Right atrium auricular region (tissue), 2 donors: ENCODE measurements around the gene CD83. TPM values are rescaled to one million over a fixed set of nuclear protein-coding genes. Genes with fewer than 3 reads are reported as not detected.

Experiments used
- DNase-seq: peaks from one replicate; pipeline ENCODE4 v3.0.0-alpha.2; 2019; ENCODE audit warnings: low spot score
- H3K27ac ChIP-seq, 2 donors: fragments of 200-600 bp; sonication (generic); 1 replicate in 1 of 2; 2 replicates in 1 of 2; pipeline ENCODE4 v1.5.1; 2016 to 2019
- H3K27me3 ChIP-seq, 2 donors: fragments of 200-600 bp; sonication (generic); one replicate each; pipeline versions ENCODE4 v1.5.1 to v1.6.0; 2017 to 2019
- H3K36me3 ChIP-seq: fragments of 200-600 bp; sonication (generic); one replicate; pipeline ENCODE4 v1.5.1; 2016
- H3K4me1 ChIP-seq, 2 donors: fragments of 200-600 bp; sonication (generic); one replicate each; pipeline versions ENCODE4 v1.5.1 to v1.6.0; 2017 to 2019
- H3K4me3 ChIP-seq, 2 donors: fragments of 200-600 bp; sonication (generic); 1 replicate in 1 of 2; 2 replicates in 1 of 2; pipeline ENCODE4 v1.5.1; 2017 to 2019; ENCODE audit warnings: mild to moderate bottlenecking in 1 of 2, moderate library complexity in 1 of 2
- H3K9me3 ChIP-seq, 2 donors: fragments of 200-600 bp; sonication (generic); one replicate each; pipeline ENCODE4 v1.5.1; 2019
- total RNA-seq, 2 donors: library from RNA; depleted of rRNA; stranded (reverse); fragments of >200 nt; gene quantifications; one replicate each; pipeline ENCODE4 v1.1.0, GENCODE V29; 2016
- TF ChIP-seq, protein P1 (sequence below), 2 donors: fragments of 200-600 bp; sonication (generic); IDR thresholded peaks; one replicate each; pipeline ENCODE4 v1.5.1; 2019; ENCODE audit warnings: antibody characterized with exemption in 2 of 2

Gene CD83
- total RNA-seq, 2 donors from 2014 or later, result 1.7 to 2.1 TPM

GRCh38 chr6:14086701-14087100 is 30.9 kb upstream of the CD83 start:
- no peaks in the 10 kb centered on the region for H3K4me1 ChIP-seq
- H3K36me3 ChIP-seq, result no peaks in the 10 kb centered on the region
- H3K4me3 ChIP-seq, result no peak overlapping the region
- H3K27me3 ChIP-seq, result no peaks in the 10 kb centered on the region
- H3K9me3 ChIP-seq, result no peaks in the 10 kb centered on the region
- TF ChIP-seq, protein P1, sequence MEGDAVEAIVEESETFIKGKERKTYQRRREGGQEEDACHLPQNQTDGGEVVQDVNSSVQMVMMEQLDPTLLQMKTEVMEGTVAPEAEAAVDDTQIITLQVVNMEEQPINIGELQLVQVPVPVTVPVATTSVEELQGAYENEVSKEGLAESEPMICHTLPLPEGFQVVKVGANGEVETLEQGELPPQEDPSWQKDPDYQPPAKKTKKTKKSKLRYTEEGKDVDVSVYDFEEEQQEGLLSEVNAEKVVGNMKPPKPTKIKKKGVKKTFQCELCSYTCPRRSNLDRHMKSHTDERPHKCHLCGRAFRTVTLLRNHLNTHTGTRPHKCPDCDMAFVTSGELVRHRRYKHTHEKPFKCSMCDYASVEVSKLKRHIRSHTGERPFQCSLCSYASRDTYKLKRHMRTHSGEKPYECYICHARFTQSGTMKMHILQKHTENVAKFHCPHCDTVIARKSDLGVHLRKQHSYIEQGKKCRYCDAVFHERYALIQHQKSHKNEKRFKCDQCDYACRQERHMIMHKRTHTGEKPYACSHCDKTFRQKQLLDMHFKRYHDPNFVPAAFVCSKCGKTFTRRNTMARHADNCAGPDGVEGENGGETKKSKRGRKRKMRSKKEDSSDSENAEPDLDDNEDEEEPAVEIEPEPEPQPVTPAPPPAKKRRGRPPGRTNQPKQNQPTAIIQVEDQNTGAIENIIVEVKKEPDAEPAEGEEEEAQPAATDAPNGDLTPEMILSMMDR (IDR thresholded peaks at IDR 0.05), result no peak
- H3K27ac ChIP-seq, result no peak overlapping the region
- DNase-seq, result no peak

GRCh38 chr6:14088600-14089192 is 28.9 kb upstream of the CD83 start:
- H3K36me3 ChIP-seq, result no peaks in the 10 kb centered on the region
- no peak for DNase-seq
- no peaks in the 10 kb centered on the region for H3K9me3 ChIP-seq
- H3K27ac ChIP-seq, result no peak overlapping the region
- TF ChIP-seq, protein P1 (IDR thresholded peaks at IDR 0.05), result no peak
- no peaks in the 10 kb centered on the region for H3K4me1 ChIP-seq
- no peaks in the 10 kb centered on the region for H3K27me3 ChIP-seq
- no peak overlapping the region for H3K4me3 ChIP-seq

DNA sequence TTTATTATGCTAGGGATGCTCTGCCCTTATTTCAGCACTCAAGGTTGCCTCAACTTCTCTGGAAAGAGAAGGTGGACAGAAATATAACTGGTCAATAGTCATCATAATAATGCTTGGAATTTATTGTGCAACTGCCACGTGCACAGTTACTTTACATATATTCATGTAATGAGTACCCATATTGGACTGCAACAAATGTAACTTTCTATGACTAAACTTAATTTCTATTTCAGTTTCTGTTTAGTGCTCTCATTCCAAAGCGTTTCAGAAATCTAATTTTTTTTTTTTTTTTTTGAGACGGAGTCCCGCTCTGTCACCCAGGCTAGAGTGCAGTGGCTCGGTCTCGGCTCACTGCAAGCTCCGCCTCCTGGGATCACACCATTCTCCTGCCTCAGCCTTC is 28.3 kb upstream of the CD83 start:
- H3K27me3 ChIP-seq, result no peaks in the 10 kb centered on the region
- no peaks in the 10 kb centered on the region for H3K36me3 ChIP-seq
- no peaks in the 10 kb centered on the region for H3K9me3 ChIP-seq
- TF ChIP-seq, protein P1 (IDR thresholded peaks at IDR 0.05), result no peak
- H3K27ac ChIP-seq, result no peak overlapping the region
- no peak overlapping the region for H3K4me3 ChIP-seq
- no peaks in the 10 kb centered on the region for H3K4me1 ChIP-seq
- no peak for DNase-seq

GRCh38 chr6:14091339-14091978 is 26.1 kb upstream of the CD83 start:
- H3K4me3 ChIP-seq, result no peak overlapping the region
- no peaks in the 10 kb centered on the region for H3K36me3 ChIP-seq
- no peaks in the 10 kb centered on the region for H3K4me1 ChIP-seq
- TF ChIP-seq, protein P1 (IDR thresholded peaks at IDR 0.05), result no peak
- H3K27me3 ChIP-seq, result no peaks in the 10 kb centered on the region
- H3K9me3 ChIP-seq, result no peaks in the 10 kb centered on the region
- DNase-seq, result no peak
- no peak overlapping the region for H3K27ac ChIP-seq

DNA sequence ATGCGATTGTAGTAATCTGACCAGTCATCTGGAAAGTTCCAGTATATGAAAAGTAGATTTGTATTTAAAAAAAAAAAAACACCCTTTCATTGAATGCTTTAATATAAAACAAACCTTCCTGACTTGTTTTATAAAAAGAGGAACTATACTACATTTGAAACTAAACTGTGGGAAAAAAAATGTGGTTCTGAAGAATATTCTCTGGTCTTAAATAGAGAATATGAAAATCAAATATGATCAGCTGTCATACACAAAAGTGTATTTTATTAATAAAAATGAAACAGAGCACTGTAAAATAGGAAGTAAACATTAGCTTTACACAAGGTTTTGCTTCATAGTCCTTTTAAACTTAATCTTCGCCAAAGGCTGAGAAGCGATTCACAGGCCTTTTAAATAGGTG is 25.3 kb upstream of the CD83 start:
- Histone ChIP-seq H3K27me3 (no peaks in the 10 kb centered on the region), H3K4me3 (no peak overlapping the region), H3K27ac (no peak overlapping the region), H3K9me3 (no peaks in the 10 kb centered on the region), H3K4me1 (no peaks in the 10 kb centered on the region), H3K36me3 (no peaks in the 10 kb centered on the region)
- DNase-seq, result no peak
- TF ChIP-seq, protein P1 (IDR thresholded peaks at IDR 0.05), result no peak
